Parathyroid adenoma (tissue), 2 donors: ENCODE results near the gene TMEM42.

Experiments
- H2AFZ ChIP-seq: fragments of 300-600 bp; sonication (generic); one replicate; pipeline ENCODE4 v1.7.0; 2017; ENCODE audit warnings: antibody characterized with exemption, mild to moderate bottlenecking
- H3K27ac ChIP-seq: fragments of 300-600 bp; sonication (generic); one replicate; pipeline ENCODE4 v1.7.0; 2017
- H3K27me3 ChIP-seq: fragments of 300-600 bp; sonication (generic); one replicate; pipeline ENCODE4 v1.7.0; 2017; ENCODE audit warnings: low read length; ENCODE audit not compliant: control insufficient read depth, insufficient read depth
- H3K36me3 ChIP-seq: fragments of 300-600 bp; sonication (generic); one replicate; pipeline ENCODE4 v1.7.0; 2017; ENCODE audit warnings: low read length; ENCODE audit not compliant: control insufficient read depth, insufficient read depth
- H3K4me1 ChIP-seq: fragments of 300-600 bp; sonication (generic); one replicate; pipeline ENCODE4 v1.7.0; 2017; ENCODE audit warnings: control low read depth
- H3K4me2 ChIP-seq: fragments of 300-600 bp; sonication (generic); one replicate; pipeline ENCODE4 v1.7.0; 2017; ENCODE audit warnings: low read length
- H3K4me3 ChIP-seq: fragments of 300-600 bp; sonication (generic); one replicate; pipeline ENCODE4 v1.7.0; 2017; ENCODE audit warnings: low read depth, low read length
- H3K79me2 ChIP-seq: fragments of 300-600 bp; sonication (generic); one replicate; pipeline ENCODE4 v1.7.0; 2017; ENCODE audit warnings: control low read depth
- H3K9ac ChIP-seq: fragments of 300-600 bp; sonication (generic); one replicate; pipeline ENCODE4 v1.7.0; 2017; ENCODE audit warnings: mild to moderate bottlenecking
- H3K9me3 ChIP-seq: fragments of 300-600 bp; sonication (generic); one replicate; pipeline ENCODE4 v1.7.0; 2017; ENCODE audit warnings: low read length; ENCODE audit not compliant: control insufficient read depth
- CTCF ChIP-seq: fragments of 300-600 bp; sonication (generic); IDR thresholded peaks from one replicate; pipeline ENCODE4 v1.7.0; 2017; ENCODE audit warnings: antibody characterized with exemption, mild to moderate bottlenecking
- donor health status: primary hyperparathyroidism.

TMEM42 gene

GRCh38 chr3:44870375-44871061, 8.8 kb downstream of the TMEM42 start:
- Histone ChIP-seq H3K4me1 (no peaks in the 10 kb centered on the region), H3K9ac (no peak overlapping the region), H3K4me3 (no peak overlapping the region), H3K27me3 (no peaks in the 10 kb centered on the region), H3K36me3 (no peaks in the 10 kb centered on the region), H3K79me2 (no peaks in the 10 kb centered on the region), H3K4me2 (no peak overlapping the region), H2AFZ (no peak overlapping the region), H3K27ac (no peak overlapping the region), H3K9me3 (no peaks in the 10 kb centered on the region)
- TF ChIP-seq CTCF, result no peak

- no peaks in the 10 kb centered on the region for H3K36me3 ChIP-seq
- H3K4me2 ChIP-seq, result no peak within 1 kb of the TSS
- H3K27ac ChIP-seq, result no peak within 1 kb of the TSS
- no peaks in the 10 kb centered on the region for H3K9me3 ChIP-seq
- H2AFZ ChIP-seq, result no peak within 1 kb of the TSS
- TF ChIP-seq CTCF, result no peak
- H3K79me2 ChIP-seq, result no peaks in the 10 kb centered on the region
- no peaks in the 10 kb centered on the region for H3K4me1 ChIP-seq
- H3K27me3 ChIP-seq, result no peaks in the 10 kb centered on the region
- no peak within 1 kb of the TSS for H3K4me3 ChIP-seq
- H3K9ac ChIP-seq, result no peak within 1 kb of the TSS
Measured at GRCh38 chr3:44874308-44874707, 12.6 kb downstream of the TMEM42 start, which contains the start of gene TGM4. Gene TGM4 (plus strand): TSS chr3:44874608. CDS start chr3:44874679, 71 bp downstream.

- no peaks in the 10 kb centered on the region for H3K36me3 ChIP-seq
- H3K4me3 ChIP-seq, result no peak overlapping the region
- no peak overlapping the region for H2AFZ ChIP-seq
- H3K9me3 ChIP-seq, result no peaks in the 10 kb centered on the region
- no peak overlapping the region for H3K4me2 ChIP-seq
- H3K79me2 ChIP-seq, result no peaks in the 10 kb centered on the region
- no peak overlapping the region for H3K27ac ChIP-seq
- H3K4me1 ChIP-seq, result no peaks in the 10 kb centered on the region
- no peaks in the 10 kb centered on the region for H3K27me3 ChIP-seq
- no peak overlapping the region for H3K9ac ChIP-seq
- no peak for TF ChIP-seq CTCF
Measured at GRCh38 chr3:44875596-44875995, 13.9 kb downstream of the TMEM42 start.

GRCh38 chr3:44877333-44877732, 15.6 kb downstream of the TMEM42 start:
- TF ChIP-seq CTCF, result no peak
- Histone ChIP-seq H3K4me3 (no peak overlapping the region), H3K9me3 (no peaks in the 10 kb centered on the region)

GRCh38 chr3:44880284-44880683, 18.6 kb downstream of the TMEM42 start:
- no peak overlapping the region for H2AFZ ChIP-seq
- H3K4me2 ChIP-seq, result no peak overlapping the region
- H3K9me3 ChIP-seq, result no peaks in the 10 kb centered on the region
- no peaks in the 10 kb centered on the region for H3K36me3 ChIP-seq
- H3K4me3 ChIP-seq, result no peak overlapping the region
- no peak overlapping the region for H3K27ac ChIP-seq
- H3K4me1 ChIP-seq, result no peaks in the 10 kb centered on the region
- no peaks in the 10 kb centered on the region for H3K27me3 ChIP-seq
- TF ChIP-seq CTCF, result no peak
- no peak overlapping the region for H3K9ac ChIP-seq
- H3K79me2 ChIP-seq, result no peaks in the 10 kb centered on the region

More at GRCh38 chr3:44877333-44877732, 15.6 kb downstream of the TMEM42 start:
- Histone ChIP-seq H3K9ac (no peak overlapping the region), H3K36me3 (no peaks in the 10 kb centered on the region), H2AFZ (no peak overlapping the region), H3K79me2 (no peaks in the 10 kb centered on the region), H3K4me2 (no peak overlapping the region), H3K27me3 (no peaks in the 10 kb centered on the region), H3K4me1 (no peaks in the 10 kb centered on the region), H3K27ac (no peak overlapping the region)
